ENCODE data around the gene TRMT61A.

Gene TRMT61A

GRCh38 chr14:103528587-103529382, at the start of gene TRMT61A:
TSS of gene TRMT61A (plus strand) at chr14:103529196. CDS start at chr14:103529979, 783 bp downstream.
- FAIRE-seq = no peak

GRCh38 chr14:103480595-103480994, 48.4 kb upstream of the TRMT61A start:
- FAIRE-seq = no peak

- no peak for FAIRE-seq
Measured at GRCh38 chr14:103483600-103483999, 45.4 kb upstream of the TRMT61A start.

- no peak for FAIRE-seq
Measured at GRCh38 chr14:103485504-103485903, 43.5 kb upstream of the TRMT61A start.

- no peak for FAIRE-seq
Measured at GRCh38 chr14:103488071-103488470, 40.9 kb upstream of the TRMT61A start.

GRCh38 chr14:103488960-103489359, 40.0 kb upstream of the TRMT61A start:
- FAIRE-seq = no peak

- no peak for FAIRE-seq
Measured at GRCh38 chr14:103489621-103490020, 39.4 kb upstream of the TRMT61A start.

GRCh38 chr14:103491691-103492090, 37.3 kb upstream of the TRMT61A start:
- FAIRE-seq = no peak

- FAIRE-seq = no peak
Measured at GRCh38 chr14:103492156-103492925, 36.7 kb upstream of the TRMT61A start.

GRCh38 chr14:103495854-103496253, 33.1 kb upstream of the TRMT61A start:
- FAIRE-seq = no peak

- FAIRE-seq = no peak
Measured at GRCh38 chr14:103496776-103497175, 32.2 kb upstream of the TRMT61A start.

- FAIRE-seq = no peak
Measured at GRCh38 chr14:103499709-103500108, 29.3 kb upstream of the TRMT61A start.

GRCh38 chr14:103500148-103500990, 28.6 kb upstream of the TRMT61A start:
- FAIRE-seq = peak; percentile 43

- FAIRE-seq = no peak
Measured at GRCh38 chr14:103501041-103501870, 27.7 kb upstream of the TRMT61A start.

GRCh38 chr14:103501921-103502669, 26.9 kb upstream of the TRMT61A start:
- FAIRE-seq = no peak

- FAIRE-seq = no peak
Measured at GRCh38 chr14:103502877-103503276, 26.1 kb upstream of the TRMT61A start.

- no peak for FAIRE-seq
Measured at GRCh38 chr14:103503296-103503695, 25.7 kb upstream of the TRMT61A start.

- FAIRE-seq = no peak
Measured at GRCh38 chr14:103504991-103505565, 23.9 kb upstream of the TRMT61A start.

- FAIRE-seq = no peak
Measured at GRCh38 chr14:103507751-103508150, 21.2 kb upstream of the TRMT61A start.

- FAIRE-seq = no peak
Measured at GRCh38 chr14:103508521-103509329, 20.3 kb upstream of the TRMT61A start.

Measured in islet of Langerhans (tissue), 1 donor.